ENCODE data around the gene OR52E8. TPM values are rescaled to one million over a fixed set of nuclear protein-coding genes. Genes with fewer than 3 reads are reported as not detected.

Gene OR52E8
- total RNA-seq, 2 donors from 2014 or later = not detected

GRCh38 chr11:5887172-5887571 is 29.7 kb upstream of the OR52E8 start:
- Histone ChIP-seq H3K4me1 (no peaks in the 10 kb centered on the region), H3K9me3 (no peaks in the 10 kb centered on the region), H3K27me3 (no peaks in the 10 kb centered on the region), H3K9ac (ENCODE audit: low read depth in 2 of 2, low read length in 2 of 2) (no peak overlapping the region), H3K27ac (no peak overlapping the region), H3K36me3 (no peaks in the 10 kb centered on the region), H3K4me3 (no peak overlapping the region)
- intact Hi-C loops (cut with DNase I) = no loop called here
- DNase-seq = no peak
- TF ChIP-seq CTCF (IDR thresholded peaks at IDR 0.05) = no peak

GRCh38 chr11:5881756-5882155 is 24.3 kb upstream of the OR52E8 start:
- no peak overlapping the region for H3K4me3 ChIP-seq
- H3K27ac ChIP-seq = no peak overlapping the region
- intact Hi-C loops (cut with DNase I) = no loop called here
- no peak for DNase-seq
- no peak overlapping the region for H3K9ac ChIP-seq (ENCODE audit: low read depth in 2 of 2, low read length in 2 of 2)
- no peaks in the 10 kb centered on the region for H3K36me3 ChIP-seq
- no peaks in the 10 kb centered on the region for H3K9me3 ChIP-seq
- no peaks in the 10 kb centered on the region for H3K4me1 ChIP-seq
- no peak for TF ChIP-seq CTCF (IDR thresholded peaks at IDR 0.05)
- no peaks in the 10 kb centered on the region for H3K27me3 ChIP-seq

- no peak for TF ChIP-seq CTCF (IDR thresholded peaks at IDR 0.05)
- H3K9ac ChIP-seq (ENCODE audit: low read depth in 2 of 2, low read length in 2 of 2) = no peak within 1 kb of the TSS
- no peaks in the 10 kb centered on the region for H3K36me3 ChIP-seq
- intact Hi-C loops (cut with DNase I) = no loop called here
- no peaks in the 10 kb centered on the region for H3K9me3 ChIP-seq
- DNase-seq = no peak
- no peak within 1 kb of the TSS for H3K27ac ChIP-seq
- no peaks in the 10 kb centered on the region for H3K4me1 ChIP-seq
- H3K4me3 ChIP-seq = no peak within 1 kb of the TSS
- no peaks in the 10 kb centered on the region for H3K27me3 ChIP-seq
Observed at GRCh38 chr11:5880329-5880728, 22.8 kb upstream of the OR52E8 start, which contains the start of gene OR52E4. TSS of gene OR52E4 (plus strand) at chr11:5880629. CDS start at chr11:5884293, 3,664 bp downstream.

- intact Hi-C loops (cut with DNase I) = no loop called here
- TF ChIP-seq CTCF (IDR thresholded peaks at IDR 0.05) = no peak
- DNase-seq = no peak
Observed at GRCh38 chr11:5878564-5878963, 21.1 kb upstream of the OR52E8 start.

GRCh38 chr11:5865826-5866225 is 8.3 kb upstream of the OR52E8 start:
- H3K4me3 ChIP-seq = no peak overlapping the region
- TF ChIP-seq CTCF (IDR thresholded peaks at IDR 0.05) = no peak
- no peaks in the 10 kb centered on the region for H3K4me1 ChIP-seq
- H3K9me3 ChIP-seq = no peaks in the 10 kb centered on the region
- intact Hi-C loops (cut with DNase I) = no loop called here
- no peak overlapping the region for H3K9ac ChIP-seq (ENCODE audit: low read depth in 2 of 2, low read length in 2 of 2)
- no peak for DNase-seq
- no peaks in the 10 kb centered on the region for H3K36me3 ChIP-seq
- H3K27ac ChIP-seq = no peak overlapping the region
- no peaks in the 10 kb centered on the region for H3K27me3 ChIP-seq

More at GRCh38 chr11:5878564-5878963, 21.1 kb upstream of the OR52E8 start:
- Histone ChIP-seq H3K27ac (no peak overlapping the region), H3K9ac (ENCODE audit: low read depth in 2 of 2, low read length in 2 of 2) (no peak overlapping the region), H3K9me3 (no peaks in the 10 kb centered on the region), H3K4me1 (no peaks in the 10 kb centered on the region), H3K27me3 (no peaks in the 10 kb centered on the region), H3K36me3 (no peaks in the 10 kb centered on the region), H3K4me3 (no peak overlapping the region)

GRCh38 chr11:5851002-5851401 is 6.5 kb downstream of the OR52E8 start:
- DNase-seq = no peak
- TF ChIP-seq CTCF (IDR thresholded peaks at IDR 0.05) = no peak
- Histone ChIP-seq H3K4me3 (no peak overlapping the region), H3K27ac (no peak overlapping the region), H3K36me3 (no peaks in the 10 kb centered on the region), H3K9me3 (no peaks in the 10 kb centered on the region), H3K4me1 (no peaks in the 10 kb centered on the region), H3K9ac (ENCODE audit: low read depth in 2 of 2, low read length in 2 of 2) (no peak overlapping the region), H3K27me3 (no peaks in the 10 kb centered on the region)
- intact Hi-C loops (cut with DNase I) = no loop called here
